HG03196 (cell line): ENCODE results near the gene RPP14.
"Not testable (repeated sequence)": the region's sequence is repeated elsewhere in the genome, so short reads cannot be mapped to it uniquely, and the experiment has no call there.

ENCODE experiments used
- ATAC-seq: cut with Tn5 transposase; IDR thresholded peaks from one replicate; pipeline ENCODE4 v1.9.1; 2021; ENCODE audit not compliant: unreplicated experiment

RPP14 gene

GRCh38 chr3:58329922-58330413, 23.9 kb downstream of the RPP14 start:
- ATAC-seq = no peak

GRCh38 chr3:58331593-58332152, 25.6 kb downstream of the RPP14 start:
- no peak for ATAC-seq

DNA sequence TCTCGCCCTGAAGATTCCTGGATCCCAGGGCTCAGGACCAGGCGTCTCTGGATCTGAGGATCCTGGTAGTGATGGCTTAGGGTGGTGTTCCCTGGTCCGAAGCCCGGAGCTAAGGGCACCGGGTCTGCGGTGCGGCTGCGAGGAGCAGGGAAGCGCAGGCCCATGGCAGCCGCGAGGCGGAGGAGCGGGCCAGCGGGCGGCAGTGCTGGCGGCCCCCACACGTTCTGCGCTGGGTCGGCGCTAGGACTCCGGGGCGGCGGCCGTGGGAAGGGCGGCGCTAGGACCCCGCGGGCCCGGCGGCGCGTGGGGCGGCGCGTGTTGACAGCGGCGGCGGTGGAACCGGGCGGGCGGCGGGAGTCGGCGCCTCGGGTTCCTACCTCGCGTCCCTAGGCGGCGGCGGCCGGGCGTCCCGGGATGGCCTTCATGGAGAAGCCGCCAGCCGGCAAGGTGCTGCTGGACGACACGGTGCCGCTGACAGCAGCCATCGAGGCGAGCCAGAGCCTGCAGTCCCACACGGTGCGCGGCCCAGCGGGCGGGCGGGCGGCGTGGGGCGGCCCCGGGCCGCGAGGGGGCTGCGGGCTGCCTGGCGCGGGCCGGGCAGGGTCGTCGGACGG, 26.6 kb downstream of the RPP14 start, which contains the start of gene PXK:
PXK (plus strand) TSS at position 318 of the 614 bp plus-strand sequence; CDS start at position 415, 97 bp downstream.
- ATAC-seq = peak; percentile 83

DNA sequence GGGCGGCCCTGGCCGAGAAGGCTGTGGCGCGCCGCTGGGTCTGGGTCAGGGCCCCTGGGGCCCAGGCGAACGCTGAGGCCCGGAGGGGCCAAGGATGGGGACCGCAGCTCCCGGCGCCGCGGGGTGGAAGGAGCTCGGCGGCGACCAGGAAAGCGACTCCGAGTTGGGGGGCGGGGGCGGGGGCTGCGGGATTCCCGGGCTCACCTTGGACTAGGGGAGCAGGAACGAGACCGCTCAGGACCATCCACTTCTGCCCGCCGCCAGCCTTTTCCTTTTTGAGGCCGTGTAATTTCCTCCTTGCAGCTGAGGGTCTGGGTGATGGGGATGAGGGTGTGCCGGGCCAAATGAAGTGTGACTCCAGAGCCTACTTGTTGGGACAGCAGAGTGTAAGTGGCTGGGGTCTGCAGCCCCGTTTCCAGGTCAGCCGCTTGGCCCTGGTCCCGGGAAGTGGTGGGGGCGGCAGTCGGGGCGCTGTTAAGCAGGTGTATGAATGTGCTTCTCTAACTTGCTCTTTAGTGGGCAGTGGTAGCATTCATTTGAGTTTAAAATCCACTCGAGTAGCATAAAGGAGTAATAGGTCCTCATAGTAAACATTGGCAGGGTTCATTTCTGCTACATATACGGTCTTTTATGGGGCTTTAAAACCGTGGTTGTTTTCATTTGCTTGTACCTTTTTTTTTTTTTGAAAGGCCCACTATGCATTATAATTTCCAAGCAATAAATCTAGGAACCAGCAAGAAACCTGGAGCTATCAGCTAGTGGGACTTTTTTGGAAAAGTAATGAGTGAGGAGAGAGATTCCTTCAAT, 27.4 kb downstream of the RPP14 start:
- ATAC-seq = peak; percentile 33

- no peak for ATAC-seq
Observed at GRCh38 chr3:58334013-58334321, 27.9 kb downstream of the RPP14 start.

DNA sequence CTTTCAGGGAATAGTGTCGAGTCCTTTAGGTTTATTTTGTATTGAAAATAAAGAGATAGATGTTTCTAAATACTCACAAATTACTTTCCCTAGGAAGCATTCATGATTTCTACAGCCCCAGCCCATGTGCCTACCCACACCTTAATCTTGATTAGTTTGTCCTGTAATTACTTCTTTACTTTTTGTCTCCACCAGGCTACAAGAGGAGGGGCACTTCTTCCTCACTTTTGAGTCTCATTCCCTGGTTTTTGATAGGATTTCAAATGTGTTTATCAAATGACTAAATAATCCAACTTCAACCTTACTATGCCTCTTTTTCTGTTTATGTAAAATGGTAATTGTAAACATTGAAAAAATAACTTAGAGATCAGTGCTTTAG, 28.4 kb downstream of the RPP14 start:
- no peak for ATAC-seq

GRCh38 chr3:58335652-58335947, 29.6 kb downstream of the RPP14 start:
- ATAC-seq = no peak

DNA sequence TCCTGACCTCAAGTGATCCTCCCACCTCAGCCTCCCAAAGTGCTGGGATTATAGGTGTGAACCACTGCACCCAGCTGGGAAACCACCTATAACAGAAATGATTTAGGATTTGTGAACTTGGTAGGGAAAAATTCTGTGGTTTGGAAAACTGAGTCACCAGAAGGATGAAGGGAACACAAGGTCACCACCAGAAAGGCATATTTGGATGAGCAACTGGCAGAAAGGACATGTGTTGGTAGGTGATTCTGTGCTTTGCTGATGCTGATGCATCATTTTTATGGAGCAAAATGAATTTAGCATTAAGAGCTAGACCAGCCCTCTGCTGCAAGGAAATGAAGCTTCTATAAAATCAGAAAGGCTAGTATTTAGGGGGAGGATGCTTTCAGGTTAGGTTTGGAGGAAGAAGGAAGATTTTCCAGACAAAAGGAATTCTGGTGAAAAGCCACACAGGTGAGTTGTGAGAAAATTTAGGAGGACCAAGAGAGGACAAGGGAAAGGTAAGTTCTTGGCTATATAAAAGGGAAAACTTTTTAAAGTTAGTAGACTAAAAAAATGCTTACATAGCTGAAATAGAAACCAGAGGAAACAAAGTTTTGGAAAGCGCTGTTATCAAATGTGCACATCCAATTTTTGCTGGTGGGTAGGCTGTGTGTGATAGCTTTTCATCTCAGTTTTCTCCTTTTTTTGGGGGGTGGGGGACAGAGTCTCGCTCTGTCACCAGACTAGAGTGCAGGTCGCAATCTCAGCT, 30.3 kb downstream of the RPP14 start:
- no peak for ATAC-seq

DNA sequence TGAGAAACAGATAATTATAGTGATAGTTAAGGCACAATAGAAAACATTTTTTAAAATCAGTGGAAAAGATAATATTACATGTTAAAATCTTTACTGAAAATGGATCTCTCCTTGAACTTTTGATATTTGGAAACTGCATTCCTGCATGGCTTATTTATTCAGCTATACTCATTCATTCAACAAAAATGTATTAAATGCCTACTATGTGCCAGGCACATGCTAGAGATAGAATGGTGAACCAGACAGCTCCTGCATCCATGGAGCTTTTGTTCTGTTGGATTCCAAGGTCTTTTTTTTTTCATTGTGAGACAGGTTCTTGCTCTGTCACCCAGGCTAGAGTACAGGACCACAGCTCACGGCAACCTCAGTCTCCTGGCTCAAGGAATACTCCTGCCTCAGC, 31.1 kb downstream of the RPP14 start:
- ATAC-seq = no peak

GRCh38 chr3:58339146-58339545, 33.1 kb downstream of the RPP14 start:
- not testable (repeated sequence) for ATAC-seq

- no peak for ATAC-seq
Observed at GRCh38 chr3:58340594-58341244, 34.7 kb downstream of the RPP14 start.

DNA sequence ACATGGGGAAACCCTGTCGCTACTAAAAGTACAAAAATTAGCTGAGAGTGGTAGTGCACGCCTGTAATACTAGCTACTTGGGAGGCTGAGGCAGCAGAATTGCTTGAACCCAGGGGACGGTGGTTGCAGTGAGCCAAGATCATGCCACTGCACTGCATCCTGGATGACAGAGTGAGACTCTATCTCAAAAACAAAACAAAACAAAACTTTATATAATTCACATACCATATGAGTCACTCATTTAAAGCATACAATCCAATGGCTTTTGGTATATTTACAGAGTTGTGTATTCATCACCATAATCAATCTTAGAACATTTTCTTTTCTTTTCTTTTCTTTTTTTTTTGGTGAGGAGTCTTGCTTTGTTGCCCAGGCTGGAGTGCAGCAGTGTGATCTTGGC, 35.3 kb downstream of the RPP14 start:
- ATAC-seq = no peak

GRCh38 chr3:58342676-58343075, 36.6 kb downstream of the RPP14 start:
- no peak for ATAC-seq

DNA sequence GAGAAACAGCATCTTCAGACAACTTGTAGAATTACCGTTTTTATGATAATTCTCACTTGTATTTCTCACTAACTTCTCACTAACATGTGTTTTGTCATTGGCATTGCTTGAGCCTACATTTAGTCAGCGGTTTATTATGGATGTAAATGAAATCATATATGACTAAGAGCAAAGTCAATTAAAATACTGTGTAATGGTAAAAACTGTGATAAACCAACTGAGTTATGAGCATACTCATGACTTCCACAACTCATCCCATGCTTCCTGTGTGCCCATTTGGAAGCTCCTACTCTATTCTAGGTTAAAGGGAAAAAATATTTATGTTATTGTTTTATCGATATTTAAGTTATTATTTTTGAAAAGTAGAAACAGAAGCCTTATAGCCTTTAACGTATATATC, 39.4 kb downstream of the RPP14 start:
- no peak for ATAC-seq

GRCh38 chr3:58346368-58346767, 40.3 kb downstream of the RPP14 start:
- ATAC-seq = no peak

- no peak for ATAC-seq
Observed at GRCh38 chr3:58347984-58348383, 41.9 kb downstream of the RPP14 start.

DNA sequence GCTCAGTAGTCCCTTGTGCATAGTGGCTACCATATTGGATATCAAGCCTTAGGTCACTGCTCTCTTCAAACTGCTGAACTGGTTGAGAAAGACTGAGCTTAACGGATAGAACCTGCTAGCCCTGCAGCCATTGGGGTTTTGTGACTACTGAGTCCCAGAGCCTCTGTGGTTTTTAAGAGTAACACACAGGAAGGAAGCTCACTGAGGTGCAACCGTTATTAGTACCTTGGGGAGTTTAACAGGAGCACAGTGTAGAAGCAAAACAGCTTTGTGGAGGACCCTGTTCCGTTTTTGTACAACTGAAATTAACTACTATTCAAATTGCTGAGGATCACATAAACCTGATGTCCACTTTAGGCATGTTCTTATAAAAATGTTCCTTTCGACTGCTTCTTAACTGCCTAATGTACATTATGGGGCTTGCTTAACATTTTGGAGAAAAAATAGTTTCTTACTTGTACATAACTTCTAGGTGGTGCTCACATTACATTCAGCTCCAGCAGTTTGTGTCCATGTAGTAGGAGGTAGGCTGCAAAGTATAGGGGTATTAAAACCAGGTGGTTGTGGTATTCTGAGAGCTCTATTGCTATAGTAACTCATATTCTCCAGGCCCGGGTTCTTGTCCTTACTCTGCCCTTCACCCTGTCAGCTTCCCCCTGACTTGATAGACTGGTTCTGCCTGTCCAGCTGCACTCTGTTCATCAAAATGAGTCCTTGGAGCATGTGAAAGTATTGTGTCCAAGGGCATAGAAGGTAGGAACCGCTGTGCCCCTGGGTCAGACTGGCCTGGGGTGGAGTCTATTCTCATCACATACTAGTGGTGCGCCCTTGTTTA, 44.0 kb downstream of the RPP14 start:
- ATAC-seq = peak; percentile 87

- ATAC-seq = peak; percentile 4
Observed at GRCh38 chr3:58350627-58351013, 44.6 kb downstream of the RPP14 start.

DNA sequence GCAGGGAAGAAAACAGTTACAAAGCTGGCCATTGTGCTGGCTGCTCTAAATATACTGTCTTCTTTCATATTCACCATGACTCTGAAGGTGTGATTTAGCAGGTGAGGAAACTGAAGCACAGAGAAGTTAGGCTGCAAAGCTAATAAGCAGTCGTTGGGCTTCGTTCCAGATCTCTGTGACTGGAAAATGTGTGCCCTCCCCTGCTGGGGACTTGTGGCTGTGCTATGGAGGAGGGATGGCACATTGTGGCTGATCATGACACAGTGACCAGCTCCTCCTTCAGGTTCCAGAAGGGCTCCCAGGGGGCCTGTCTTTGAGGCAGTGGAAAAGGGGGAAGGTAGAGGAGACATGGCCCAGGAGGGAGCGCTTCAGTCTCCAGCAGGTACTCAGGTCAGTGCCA, 45.9 kb downstream of the RPP14 start:
- ATAC-seq = no peak

GRCh38 chr3:58352626-58353025, 46.6 kb downstream of the RPP14 start:
- no peak for ATAC-seq
